H4 (cell line): ENCODE results near the gene EEF1AKMT4. TPM values are rescaled to one million over a fixed set of nuclear protein-coding genes. Genes with fewer than 3 reads are reported as not detected.
A peak's percentile ranks its signal among the peaks of the same experiment; 100 is the strongest.

Experiments used
- DNase-seq: peaks from one replicate; pipeline ENCODE4 v3.0.0-alpha.2; 2015; ENCODE audit warnings: low spot score
- total RNA-seq: library from RNA; depleted of rRNA; stranded (reverse); fragments of >200 nt; shearing (Covaris generic); gene quantifications from 2 replicates; pipeline ENCODE4 v1.2.3, GENCODE V29; 2014; rRNA removed

Gene EEF1AKMT4
- 19.5 and 21.6 TPM in 2 replicates for total RNA-seq

DNA sequence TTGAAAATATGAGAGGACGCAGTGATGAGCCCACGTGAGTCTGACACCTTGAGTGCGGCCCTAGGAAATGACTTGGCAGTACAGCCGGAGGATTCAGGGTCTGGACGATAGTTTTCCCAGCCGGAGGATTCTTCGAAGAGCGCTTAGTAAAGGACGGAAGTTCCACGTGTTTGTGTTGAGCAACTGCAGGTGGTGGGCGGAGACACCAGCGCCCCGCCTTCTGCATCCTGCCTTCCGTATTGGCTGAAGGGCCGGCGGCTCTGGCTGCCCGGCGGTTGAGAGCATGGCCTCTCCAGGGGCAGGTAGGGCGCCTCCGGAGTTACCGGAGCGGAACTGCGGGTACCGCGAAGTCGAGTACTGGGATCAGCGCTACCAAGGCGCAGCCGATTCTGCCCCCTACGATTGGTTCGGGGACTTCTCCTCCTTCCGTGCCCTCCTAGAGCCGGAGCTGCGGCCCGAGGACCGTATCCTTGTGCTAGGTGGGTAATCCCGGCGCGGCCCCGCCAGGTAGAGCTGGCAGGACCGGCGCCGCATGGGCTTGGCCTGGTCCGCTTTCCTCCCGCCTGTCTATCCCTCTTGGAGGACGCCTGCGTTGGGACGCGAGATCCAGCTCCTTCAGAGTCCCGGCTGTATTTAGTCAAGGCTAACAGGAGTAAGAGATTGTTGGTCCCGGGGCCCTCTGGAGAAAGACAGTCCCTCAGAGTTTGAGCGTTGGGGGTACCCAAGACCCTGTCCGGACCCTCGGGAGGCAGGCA lies at the start of gene EEF1AKMT4:
TSS of gene EEF1AKMT4 (plus strand) at position 261 of the 755 bp plus-strand sequence. CDS start at position 284, 23 bp downstream.
- DNase-seq: peak; percentile 99

DNA sequence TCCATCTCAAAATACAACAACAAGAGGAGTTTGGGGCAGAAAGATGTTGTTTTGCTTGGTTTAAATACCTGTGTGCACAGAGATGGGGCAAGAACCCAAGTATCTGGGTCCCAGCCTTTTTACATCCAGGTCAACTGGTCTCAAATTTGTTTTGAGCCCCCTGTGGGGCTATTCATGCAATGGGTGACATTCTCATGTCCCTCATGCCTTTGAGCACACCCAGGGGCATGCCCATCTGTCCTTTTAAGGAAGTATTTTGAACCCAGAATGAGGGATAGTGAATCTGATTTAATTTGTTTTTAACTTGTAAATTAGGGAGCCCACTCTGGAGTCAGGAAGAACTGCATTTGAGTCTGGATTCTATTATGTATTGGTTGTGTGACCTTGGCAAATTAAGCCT lies 48.6 kb upstream of the EEF1AKMT4 start:
- DNase-seq: no peak

DNA sequence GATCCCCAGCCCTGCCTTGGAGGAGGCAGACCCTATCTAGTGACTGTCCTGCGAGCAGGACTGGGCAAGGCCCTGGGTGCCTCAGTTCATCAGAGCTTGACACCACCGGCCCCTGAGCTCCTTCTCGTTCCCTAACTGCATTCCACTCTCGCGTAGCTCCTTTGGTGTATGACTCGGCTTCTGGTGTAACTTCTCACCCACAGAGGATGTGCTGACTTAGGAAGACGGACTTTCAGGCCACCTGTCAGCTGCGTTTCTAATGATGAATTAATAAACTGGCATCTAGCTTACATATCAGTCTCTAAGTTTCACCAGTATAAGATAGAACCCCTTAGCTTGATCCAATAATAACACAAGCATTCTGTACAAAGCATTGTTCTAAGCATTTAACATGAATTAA lies 45.9 kb upstream of the EEF1AKMT4 start:
- DNase-seq: no peak

DNA sequence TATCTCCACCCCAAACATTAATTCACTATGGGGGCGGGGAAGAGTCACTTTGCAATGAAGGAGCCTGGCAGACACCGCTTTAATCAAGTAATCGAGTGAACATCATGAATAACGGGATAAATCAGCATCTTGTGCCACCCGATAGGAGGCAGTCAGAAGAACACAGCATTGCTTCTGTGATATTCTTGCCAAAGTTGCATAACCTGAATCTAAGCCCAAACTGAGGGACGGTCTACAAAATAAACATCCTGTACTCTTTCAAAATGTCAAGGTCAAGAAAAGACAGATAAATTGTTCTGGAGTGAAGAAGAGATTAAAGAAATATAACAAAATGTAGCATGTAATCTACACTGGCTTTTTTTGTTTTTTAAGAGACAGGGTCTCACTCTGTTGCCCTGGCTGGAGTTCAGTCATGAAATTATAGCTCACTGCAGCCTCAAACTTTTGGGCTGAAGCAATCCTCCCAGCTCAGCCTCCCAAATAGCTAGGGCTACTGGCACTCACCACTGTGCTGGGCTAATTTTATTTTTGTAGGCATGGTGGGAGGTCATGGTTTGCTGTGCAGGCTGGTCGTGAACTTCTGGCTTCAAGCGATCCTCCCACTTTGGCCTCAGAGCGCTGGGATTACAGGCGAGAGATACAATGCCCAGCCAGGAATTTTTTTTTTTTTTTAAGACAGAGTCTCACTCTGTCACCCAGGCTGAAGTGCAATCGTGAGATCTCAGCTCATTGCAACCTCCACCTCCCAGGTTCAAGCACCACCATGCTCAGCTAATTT lies 40.1 kb upstream of the EEF1AKMT4 start:
- no peak for DNase-seq

DNA sequence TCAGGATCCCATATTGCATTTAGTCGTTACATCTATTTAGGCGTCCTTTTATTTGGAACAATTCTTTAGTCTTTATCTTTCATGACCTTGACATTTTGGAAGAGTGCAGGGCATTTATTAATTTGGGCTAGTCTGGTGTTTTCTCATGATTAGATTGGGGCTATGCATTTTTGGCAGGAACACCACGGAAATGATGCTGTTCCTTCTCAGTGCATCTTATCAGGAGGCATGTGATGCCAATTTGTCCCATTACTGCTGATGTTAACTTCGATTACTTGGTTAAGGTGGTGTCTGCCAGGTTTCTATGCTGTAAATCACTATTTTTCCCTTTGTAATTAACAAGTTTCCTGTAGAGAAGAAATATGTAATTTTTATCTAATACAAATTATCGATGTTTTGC lies 38.2 kb upstream of the EEF1AKMT4 start:
- DNase-seq: no peak

DNA sequence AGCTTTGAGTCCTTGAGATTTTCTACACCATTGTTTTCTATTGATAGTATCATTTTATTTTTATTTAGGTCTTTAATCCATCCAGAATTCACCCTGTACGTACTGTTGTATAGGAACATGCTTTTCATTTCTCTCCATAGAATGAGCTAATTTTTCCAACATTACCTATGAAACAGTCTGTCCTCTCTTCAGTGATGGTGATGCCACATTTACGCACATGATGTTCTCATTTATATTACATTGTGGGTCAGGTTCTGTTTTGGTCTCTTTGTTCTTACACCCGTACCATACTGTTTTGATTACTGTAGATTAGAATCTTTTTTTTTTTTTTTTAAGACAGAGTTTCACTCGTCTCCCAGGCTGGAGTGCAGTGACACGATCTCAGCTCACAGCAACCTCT lies 37.8 kb upstream of the EEF1AKMT4 start:
- no peak for DNase-seq

DNA sequence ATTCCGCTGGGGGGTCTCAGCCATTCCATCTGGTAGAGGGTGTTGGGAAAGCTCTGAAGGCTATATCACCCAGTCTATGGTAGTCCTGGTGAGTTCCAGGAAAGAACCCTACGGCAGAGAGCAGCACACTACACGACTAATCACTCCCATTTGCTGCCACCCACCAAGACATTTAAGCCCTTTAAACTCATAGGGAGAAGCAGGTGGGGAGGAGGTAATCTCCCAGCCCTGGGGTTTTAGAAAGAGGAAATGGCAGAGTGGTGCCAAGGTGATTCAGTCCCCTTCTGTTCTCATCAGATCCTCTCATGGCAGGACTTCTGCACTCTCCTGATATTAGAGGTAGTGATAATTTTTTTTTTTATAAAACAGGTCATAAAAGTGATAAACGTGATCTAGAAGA lies 30.7 kb upstream of the EEF1AKMT4 start:
- DNase-seq: no peak

DNA sequence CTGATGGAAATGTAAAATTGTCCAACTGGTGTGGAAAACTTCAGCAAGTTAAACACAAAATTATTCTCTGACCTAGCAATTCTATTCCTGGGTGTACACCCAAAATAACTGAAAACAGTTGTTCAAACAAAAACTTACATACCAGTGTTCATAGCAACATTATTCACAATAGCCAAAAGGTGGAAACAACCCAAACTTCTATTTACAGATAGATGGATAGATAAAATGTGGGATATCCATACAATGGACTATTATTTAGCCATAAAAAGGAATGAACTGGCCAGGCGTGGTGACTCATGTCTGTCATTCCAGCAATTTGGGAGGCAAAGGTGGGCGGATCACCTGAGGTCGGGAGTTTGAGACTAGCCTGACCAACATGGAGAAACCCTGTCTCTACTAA lies 27.0 kb upstream of the EEF1AKMT4 start:
- no peak for DNase-seq

DNA sequence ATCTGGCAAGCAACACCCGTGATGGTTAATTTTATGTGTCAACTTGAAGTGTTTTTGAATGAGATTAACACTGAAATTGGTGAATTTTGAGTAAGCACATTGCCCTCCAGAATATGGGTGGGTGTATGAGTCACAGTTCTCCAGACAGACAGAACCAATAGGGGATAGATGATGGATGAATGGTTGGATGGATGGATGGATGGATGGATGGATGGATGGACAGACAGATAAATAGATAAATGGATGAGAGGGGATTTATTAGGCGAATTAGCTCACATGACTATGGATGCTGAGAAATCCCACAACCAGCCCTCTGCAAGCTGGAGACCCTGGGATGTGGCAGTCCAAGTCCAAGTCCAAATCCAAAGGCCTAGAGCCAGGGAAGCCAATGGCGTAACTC lies 25.5 kb upstream of the EEF1AKMT4 start:
- DNase-seq: no peak

DNA sequence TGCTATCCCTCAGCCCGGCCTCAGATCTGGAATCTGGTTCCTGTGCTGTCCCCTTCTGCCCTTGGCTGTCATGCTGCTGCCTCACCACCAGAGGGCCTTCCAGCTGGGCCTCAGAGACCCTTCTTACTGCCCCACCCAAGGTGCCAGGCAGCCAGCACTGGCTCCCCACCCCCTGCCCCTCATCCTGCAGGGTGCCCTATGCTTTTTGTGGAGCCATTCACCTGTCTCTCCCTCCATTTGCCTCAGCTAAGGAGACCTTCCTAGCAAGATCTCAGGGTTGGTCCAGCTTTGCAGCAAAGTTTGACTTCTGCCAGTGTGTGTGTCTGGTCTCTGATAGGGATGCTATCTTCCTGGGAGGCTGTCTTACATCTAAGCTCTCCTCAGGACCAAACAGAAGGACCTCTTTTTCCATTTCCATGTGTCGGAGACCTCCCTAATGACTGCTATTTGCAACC lies 22.0 kb upstream of the EEF1AKMT4 start:
- DNase-seq: no peak

DNA sequence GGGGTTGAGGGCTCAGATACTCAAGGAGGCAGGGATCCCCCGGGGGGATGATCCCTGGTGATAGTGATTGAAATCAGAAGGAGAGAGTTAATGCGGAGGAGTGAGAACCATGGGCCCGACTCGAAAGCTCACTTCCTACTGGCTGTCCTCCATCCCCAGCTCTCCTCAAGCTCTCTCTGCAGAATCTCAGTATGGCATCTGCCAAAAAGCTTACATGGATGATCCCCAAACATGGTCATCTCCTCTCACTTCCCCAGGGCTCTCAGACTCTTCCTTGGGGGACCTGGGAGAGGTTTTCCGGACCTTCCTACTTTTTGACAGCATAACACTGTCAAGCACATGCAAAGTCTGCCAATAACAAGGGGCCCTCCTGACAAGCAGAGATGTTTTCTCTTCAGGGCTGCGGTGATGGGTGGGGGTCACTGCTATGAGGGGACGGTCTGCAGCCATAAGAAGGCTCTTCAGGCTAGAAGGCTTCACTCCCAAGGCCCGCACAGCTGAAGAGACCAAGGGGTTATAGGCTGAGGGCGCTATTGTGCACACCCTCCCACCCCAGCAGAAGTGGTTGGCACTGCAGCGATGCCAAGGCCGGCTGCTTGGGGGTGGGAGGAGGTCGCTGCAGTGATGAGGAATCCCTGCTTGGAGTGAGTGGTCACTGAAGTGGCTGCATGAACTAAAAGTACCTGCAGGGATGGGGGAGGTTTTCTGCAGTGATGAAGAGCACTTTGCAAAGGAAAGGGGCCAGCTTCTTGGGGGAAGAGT lies 20.9 kb upstream of the EEF1AKMT4 start:
- no peak for DNase-seq

DNA sequence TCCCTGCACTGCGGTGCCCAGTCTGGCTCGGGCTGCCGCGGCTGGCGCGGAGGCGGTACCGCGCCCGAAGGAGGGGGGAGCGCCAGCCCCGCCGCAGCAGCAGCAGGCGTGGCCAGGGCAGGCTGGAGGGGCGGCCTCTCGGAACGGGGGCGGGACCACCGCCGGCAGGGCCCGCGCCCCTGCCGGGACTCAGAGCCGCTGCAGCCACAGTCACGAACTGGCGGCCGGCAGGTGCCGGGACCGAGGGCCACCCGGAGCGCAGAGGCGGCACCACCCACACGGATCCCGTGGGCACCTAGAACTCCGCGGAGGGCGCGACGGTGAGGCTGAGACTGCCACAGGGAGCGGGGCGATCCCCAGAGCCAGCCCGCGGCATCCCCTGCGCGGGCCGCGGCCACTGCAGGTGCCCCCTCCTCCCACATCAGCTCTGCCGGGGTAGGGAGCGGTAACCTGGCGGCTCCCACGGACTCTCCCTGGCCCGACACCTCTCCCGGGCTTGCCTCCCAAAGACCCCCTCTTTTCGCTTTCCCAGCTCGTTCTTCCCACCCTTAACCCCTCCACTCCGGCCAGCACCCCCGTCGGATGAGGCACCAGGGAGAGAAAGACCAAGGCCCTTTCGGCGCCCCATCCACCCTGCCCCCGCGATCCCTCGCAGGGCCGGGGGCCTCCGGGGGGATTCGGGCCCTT lies 19.9 kb upstream of the EEF1AKMT4 start, which contains the start of gene VWA5B2:
TSS of gene VWA5B2 (plus strand) at position 192 of the 687 bp plus-strand sequence. CDS start 944 bp downstream, outside the sequence.
- DNase-seq: peak; percentile 62

DNA sequence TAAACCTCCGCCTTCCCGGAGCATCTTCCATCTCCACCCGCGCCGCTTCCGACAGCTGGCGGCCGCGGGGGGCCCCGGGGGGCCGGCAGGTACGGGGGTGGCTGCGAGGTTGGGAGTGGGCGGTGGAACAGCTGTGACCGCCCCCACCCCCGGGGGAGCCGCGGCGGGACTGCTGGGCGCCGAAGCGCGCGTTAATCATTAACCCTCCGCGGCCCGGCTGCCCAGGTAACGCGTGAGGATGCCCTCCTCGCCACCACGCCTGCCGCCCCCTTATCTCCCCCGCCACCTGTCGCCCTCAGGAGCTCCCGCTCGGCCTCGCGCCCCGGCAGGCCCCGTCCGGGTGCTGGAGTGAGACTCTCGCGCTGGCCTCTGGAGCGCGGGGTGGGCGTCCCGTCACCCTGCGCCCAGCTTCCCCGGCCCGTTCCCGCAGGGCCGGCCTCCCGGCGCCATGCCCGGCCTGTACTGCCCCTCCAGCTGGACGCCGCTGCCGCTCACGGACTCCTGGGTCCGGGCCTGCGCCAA lies 19.3 kb upstream of the EEF1AKMT4 start:
- DNase-seq: no peak

DNA sequence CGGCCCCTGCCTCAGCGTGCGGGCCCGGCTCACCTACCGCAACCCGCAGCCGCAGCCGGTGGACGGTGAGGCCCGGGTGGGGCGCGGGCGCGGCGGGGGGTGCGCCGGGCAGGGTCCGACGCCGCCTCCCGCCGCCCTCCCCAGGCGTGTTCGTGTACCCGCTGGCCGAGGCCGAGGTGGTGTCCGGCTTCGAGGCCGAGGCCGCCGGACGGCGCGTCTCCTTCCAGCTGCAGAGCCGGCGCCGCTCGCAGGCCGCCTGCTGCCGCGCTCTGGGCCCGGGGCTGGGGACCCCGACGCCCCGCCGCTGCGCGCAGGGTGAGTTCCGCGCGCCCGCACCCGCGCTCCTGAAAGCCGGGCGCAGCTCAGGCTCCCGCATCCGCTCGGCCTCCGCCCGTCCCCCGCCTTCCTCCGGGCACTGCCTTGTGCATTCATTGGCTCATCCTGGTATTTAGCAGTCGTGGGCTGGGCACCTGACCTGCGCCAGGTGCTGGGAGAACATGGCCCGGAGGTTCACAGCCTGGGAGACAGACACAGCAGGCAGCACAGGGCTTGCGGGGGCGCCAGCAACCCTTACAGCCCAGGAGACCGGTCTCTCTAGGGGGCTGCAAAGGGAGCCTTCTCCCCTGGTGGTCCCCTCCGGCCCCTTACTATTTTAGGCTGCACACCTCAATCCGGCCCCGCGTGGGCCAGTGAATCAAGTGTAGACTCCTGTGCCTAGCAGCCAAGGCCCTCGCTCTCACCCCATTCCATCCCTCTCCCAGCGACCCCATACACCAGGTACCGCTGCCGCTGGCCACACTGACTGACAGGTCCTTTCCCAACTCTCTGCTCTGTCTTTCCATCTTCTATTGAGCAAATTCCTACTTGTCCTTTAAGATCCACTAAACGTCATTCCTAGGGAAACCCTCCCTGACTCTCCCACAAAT lies 18.6 kb upstream of the EEF1AKMT4 start:
- DNase-seq: no peak

DNA sequence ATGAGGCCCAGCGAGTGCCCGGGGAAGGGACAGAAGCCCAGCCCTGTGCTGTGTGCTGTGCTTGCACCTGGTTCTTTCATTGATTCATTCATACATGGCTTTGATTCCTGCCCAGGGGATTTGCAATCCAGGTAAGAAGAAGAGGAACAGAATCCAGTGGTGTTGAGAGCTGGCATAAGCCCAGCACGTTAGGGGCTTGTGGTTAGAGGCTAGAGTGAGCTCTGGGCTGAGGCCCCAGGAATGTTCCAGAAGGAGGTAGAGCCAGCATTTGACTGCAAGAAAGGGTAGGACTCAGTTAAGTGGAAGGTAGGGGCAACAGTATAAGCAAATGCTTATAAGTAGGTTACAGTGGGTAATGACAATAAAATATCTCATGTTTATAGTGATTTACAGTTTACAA lies 17.8 kb upstream of the EEF1AKMT4 start:
- DNase-seq: no peak

DNA sequence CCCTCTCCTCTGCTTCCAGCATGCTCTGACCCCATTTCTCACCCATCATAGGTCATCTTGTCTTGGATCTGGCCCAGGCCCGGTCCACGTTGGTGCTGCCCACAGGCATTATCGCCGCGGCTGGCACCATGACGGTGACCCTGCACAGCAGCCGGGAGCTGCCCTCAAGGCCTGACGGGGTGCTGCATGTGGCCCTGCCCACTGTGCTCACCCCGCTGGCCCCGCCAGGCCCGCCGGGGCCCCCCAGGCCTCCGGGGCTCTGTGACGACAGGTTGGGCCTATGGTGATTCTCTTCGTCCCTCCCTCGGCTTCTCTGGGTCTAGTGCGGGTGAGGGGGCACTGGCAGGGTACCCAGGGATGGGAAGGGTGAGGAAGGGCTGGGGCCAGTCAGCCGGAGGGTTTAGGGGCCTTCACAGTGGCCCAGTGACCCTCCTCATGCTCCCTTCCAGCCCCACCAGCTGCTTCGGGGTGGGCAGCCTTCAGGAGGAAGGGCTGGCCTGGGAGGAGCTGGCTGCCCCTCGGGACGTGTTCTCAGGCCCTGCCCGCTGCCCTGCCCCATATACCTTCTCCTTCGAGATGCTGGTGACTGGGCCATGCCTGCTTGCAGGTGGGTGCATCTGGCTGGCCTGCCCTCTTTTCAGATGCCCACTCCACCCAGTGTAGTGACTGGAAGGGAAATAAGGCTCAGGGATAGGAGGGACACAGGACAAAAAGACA lies 16.2 kb upstream of the EEF1AKMT4 start:
- DNase-seq: peak; percentile 4

DNA sequence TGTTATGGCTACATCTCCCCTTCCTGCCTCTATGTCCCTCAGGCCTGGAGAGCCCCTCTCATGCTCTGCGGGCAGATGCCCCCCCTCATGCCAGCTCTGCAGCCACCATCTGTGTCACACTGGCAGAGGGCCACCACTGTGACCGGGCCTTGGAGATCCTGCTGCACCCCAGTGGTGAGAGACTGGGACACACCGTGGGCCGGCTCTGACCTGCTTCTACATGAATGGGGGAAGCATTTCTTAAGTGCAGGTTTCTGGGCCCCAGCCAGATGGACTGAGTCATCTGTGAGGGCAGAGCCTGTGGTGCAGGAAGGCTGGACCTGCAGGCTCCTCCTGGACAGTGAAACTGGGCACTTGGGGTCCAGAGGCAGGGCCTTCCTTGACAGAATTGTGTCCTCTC lies 15.2 kb upstream of the EEF1AKMT4 start:
- DNase-seq: peak; percentile 91

DNA sequence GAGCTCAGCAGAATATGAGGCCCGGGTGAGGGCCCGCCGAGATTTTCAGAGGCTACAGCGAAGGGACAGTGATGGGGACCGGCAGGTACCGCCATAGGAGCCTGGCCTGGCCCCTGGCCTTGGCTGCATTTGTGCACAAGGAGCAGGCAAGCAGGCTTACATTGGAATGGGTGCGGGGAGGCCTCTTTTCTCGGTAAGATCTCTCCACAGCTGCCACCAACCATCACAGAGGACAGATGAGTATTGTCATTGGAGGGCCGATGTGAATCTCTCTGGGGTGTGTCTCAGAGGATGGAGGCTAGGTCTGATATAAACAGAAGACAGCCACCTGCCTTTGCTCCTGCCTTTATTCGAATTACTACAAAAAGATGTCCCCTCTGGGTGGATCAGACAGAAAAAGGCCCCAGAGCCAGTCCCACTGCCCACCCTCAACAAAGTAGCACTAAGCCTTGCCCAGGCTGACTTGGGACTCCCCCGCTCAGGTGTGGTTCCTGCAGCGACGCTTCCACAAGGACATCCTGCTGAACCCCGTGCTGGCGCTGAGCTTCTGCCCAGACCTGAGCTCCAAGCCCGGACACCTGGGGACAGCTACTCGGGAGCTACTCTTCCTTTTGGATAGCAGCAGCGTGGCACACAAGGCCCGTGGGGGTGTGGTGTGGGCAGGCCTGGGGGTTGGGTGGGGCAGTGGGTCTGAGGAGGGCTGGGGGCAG lies 14.6 kb upstream of the EEF1AKMT4 start:
- DNase-seq: no peak
